ENCODE data around the gene YIPF4. TPM values are rescaled to one million over a fixed set of nuclear protein-coding genes. Genes with fewer than 3 reads are reported as not detected.
"Not testable (repeated sequence)": the region's sequence is repeated elsewhere in the genome, so short reads cannot be mapped to it uniquely, and the experiment has no call there.

The YIPF4 gene
- polyA plus RNA-seq, 6 donors from 2014 or later = 12.8 to 18.0 (median 15.9) TPM

- ATAC-seq (ENCODE audit: low read depth in 2 of 2) (peak; percentile 44 to 64), DNase-seq (peak; percentile 33)
- H3K4me3 Mint-ChIP-seq = peak overlapping the region in 7 of 8 donors; percentile 8 to 61 (median 30)
- peaks cover 0 to 1% of the 10 kb centered on the region in 2 donors for H3K36me3 Mint-ChIP-seq
- H3K27me3 Mint-ChIP-seq = no peaks in the 10 kb centered on the region
- peak overlapping the region in 5 of 6 donors; percentile 19 to 96 (median 84) for H3K27ac Mint-ChIP-seq
- H3K4me1 Mint-ChIP-seq = peaks cover 18 to 33% (median 29%) of the 10 kb centered on the region in 3 donors
- no peaks in the 10 kb centered on the region for H3K9me3 Mint-ChIP-seq
Measured at GRCh38 chr2:32262105-32262504, 15.6 kb upstream of the YIPF4 start.

- Mint-ChIP-seq H3K27ac (peak within 1 kb of the TSS; percentile 70 to 94 (median 91)), H3K36me3 (no peaks in the 10 kb centered on the region), H3K27me3 (peaks cover 0 to 3% (median 0%) of the 10 kb centered on the region in 3 donors), H3K9me3 (no peaks in the 10 kb centered on the region), H3K4me1 (peaks cover 18 to 33% (median 29%) of the 10 kb centered on the region in 3 donors), H3K4me3 (peak within 1 kb of the TSS; percentile 59 to 95 (median 80))
- peak; percentile 90 to 96 for ATAC-seq (ENCODE audit: low read depth in 2 of 2)
- peak; percentile 43 for DNase-seq
Measured at GRCh38 chr2:32264422-32265105, 13.1 kb upstream of the YIPF4 start, which contains the start of gene NLRC4. Gene NLRC4 (minus strand): TSS chr2:32264886. CDS start chr2:32256775, 8,111 bp downstream.

- Mint-ChIP-seq H3K4me3 (no peak overlapping the region), H3K36me3 (no peaks in the 10 kb centered on the region), H3K27ac (no peak overlapping the region), H3K27me3 (peaks cover 7 to 12% (median 11%) of the 10 kb centered on the region in 3 donors), H3K9me3 (no peaks in the 10 kb centered on the region), H3K4me1 (no peaks in the 10 kb centered on the region)
- ATAC-seq (ENCODE audit: low read depth in 2 of 2) = no peak
- DNase-seq = no peak
Measured at GRCh38 chr2:32271063-32271462, 6.6 kb upstream of the YIPF4 start.

- no peak for DNase-seq
- no peak for ATAC-seq (ENCODE audit: low read depth in 2 of 2)
Measured at GRCh38 chr2:32272279-32272678, 5.4 kb upstream of the YIPF4 start.

GRCh38 chr2:32274289-32274688, 3.4 kb upstream of the YIPF4 start:
- Mint-ChIP-seq H3K36me3 (peaks cover 0 to 4% of the 10 kb centered on the region in 2 donors), H3K9me3 (peaks cover 0 to 4% (median 0%) of the 10 kb centered on the region in 7 donors), H3K27ac (peak overlapping the region in 1 of 6 donors; percentile 30), H3K4me1 (peaks cover 11 to 15% (median 13%) of the 10 kb centered on the region in 3 donors), H3K4me3 (peak overlapping the region in 2 of 8 donors; percentile 6 to 33), H3K27me3 (peaks cover 7 to 11% (median 9%) of the 10 kb centered on the region in 3 donors)
- ATAC-seq (ENCODE audit: low read depth in 2 of 2) = no peak
- DNase-seq = no peak

More at GRCh38 chr2:32272279-32272678, 5.4 kb upstream of the YIPF4 start:
- Mint-ChIP-seq H3K36me3 (no peaks in the 10 kb centered on the region), H3K27me3 (peaks cover 7 to 12% (median 11%) of the 10 kb centered on the region in 3 donors), H3K9me3 (no peaks in the 10 kb centered on the region), H3K4me1 (peaks cover 1 to 3% (median 3%) of the 10 kb centered on the region in 3 donors), H3K27ac (no peak overlapping the region), H3K4me3 (no peak overlapping the region)

- peak overlapping the region in 2 of 6 donors; percentile 13 to 72 for H3K27ac Mint-ChIP-seq
- not testable (repeated sequence) for DNase-seq; H3K9me3 Mint-ChIP-seq; ATAC-seq (ENCODE audit: low read depth in 2 of 2); H3K36me3 Mint-ChIP-seq
- H3K4me1 Mint-ChIP-seq = peaks cover 11 to 25% (median 13%) of the 10 kb centered on the region in 3 donors
- H3K4me3 Mint-ChIP-seq = peak overlapping the region in 4 of 8 donors; percentile 10 to 92 (median 52)
- peaks cover 7 to 11% (median 9%) of the 10 kb centered on the region in 3 donors for H3K27me3 Mint-ChIP-seq
Measured at GRCh38 chr2:32275790-32276189, 1.9 kb upstream of the YIPF4 start.

GRCh38 chr2:32277363-32277673, 386 bp upstream of the YIPF4 start:
- H3K9me3 Mint-ChIP-seq = peaks cover 0 to 4% (median 0%) of the 10 kb centered on the region in 7 donors
- H3K27ac Mint-ChIP-seq = peak overlapping the region; percentile 98 to 99 (median 98)
- H3K4me1 Mint-ChIP-seq = peaks cover 13 to 27% (median 15%) of the 10 kb centered on the region in 3 donors
- DNase-seq = no peak
- peak overlapping the region; percentile 85 to 97 (median 92) for H3K4me3 Mint-ChIP-seq
- peaks cover 7 to 11% (median 7%) of the 10 kb centered on the region in 3 donors for H3K27me3 Mint-ChIP-seq
- H3K36me3 Mint-ChIP-seq = peaks cover 0 to 4% of the 10 kb centered on the region in 2 donors
- ATAC-seq (ENCODE audit: low read depth in 2 of 2) = no peak

GRCh38 chr2:32278478-32278853, 762 bp downstream of the YIPF4 start:
- ATAC-seq (ENCODE audit: low read depth in 2 of 2) = no peak
- Mint-ChIP-seq H3K4me1 (peaks cover 18 to 31% (median 20%) of the 10 kb centered on the region in 3 donors), H3K4me3 (peak overlapping the region; percentile 85 to 97 (median 92))

GRCh38 chr2:32284321-32284720, 6.6 kb downstream of the YIPF4 start:
- no peaks in the 10 kb centered on the region for H3K9me3 Mint-ChIP-seq
- no peaks in the 10 kb centered on the region for H3K27me3 Mint-ChIP-seq
- peak overlapping the region in 1 of 8 donors; percentile 74 for H3K4me3 Mint-ChIP-seq
- H3K4me1 Mint-ChIP-seq = peaks cover 28 to 51% (median 32%) of the 10 kb centered on the region in 3 donors
- H3K36me3 Mint-ChIP-seq = peaks cover 10 to 16% of the 10 kb centered on the region in 2 donors
- ATAC-seq (ENCODE audit: low read depth in 2 of 2) (no peak), DNase-seq (no peak)
- H3K27ac Mint-ChIP-seq = peak overlapping the region in 2 of 6 donors; percentile 16 to 49

More at GRCh38 chr2:32278478-32278853, 762 bp downstream of the YIPF4 start:
- Mint-ChIP-seq H3K36me3 (peaks cover 7 to 9% of the 10 kb centered on the region in 2 donors), H3K9me3 (peaks cover 0 to 4% (median 0%) of the 10 kb centered on the region in 7 donors), H3K27me3 (peaks cover 2 to 11% (median 7%) of the 10 kb centered on the region in 3 donors), H3K27ac (peak overlapping the region; percentile 83 to 99 (median 96))
- DNase-seq = no peak

GRCh38 chr2:32289165-32289999, 11.7 kb downstream of the YIPF4 start:
- peaks cover 15 to 27% (median 23%) of the 10 kb centered on the region in 3 donors for H3K4me1 Mint-ChIP-seq
- DNase-seq = no peak
- no peak for ATAC-seq (ENCODE audit: low read depth in 2 of 2)
- H3K36me3 Mint-ChIP-seq = peaks cover 2 to 7% of the 10 kb centered on the region in 2 donors
- H3K9me3 Mint-ChIP-seq = peaks cover 0 to 2% (median 0%) of the 10 kb centered on the region in 7 donors
- H3K4me3 Mint-ChIP-seq = no peak overlapping the region
- H3K27ac Mint-ChIP-seq = peak overlapping the region in 3 of 6 donors; percentile 39 to 42 (median 41)
- no peaks in the 10 kb centered on the region for H3K27me3 Mint-ChIP-seq

GRCh38 chr2:32290000-32290339, 12.3 kb downstream of the YIPF4 start:
- H3K4me1 Mint-ChIP-seq = peaks cover 9 to 21% (median 17%) of the 10 kb centered on the region in 3 donors
- no peaks in the 10 kb centered on the region for H3K27me3 Mint-ChIP-seq
- peaks cover 0 to 2% of the 10 kb centered on the region in 2 donors for H3K36me3 Mint-ChIP-seq
- no peak for DNase-seq
- no peak overlapping the region for H3K4me3 Mint-ChIP-seq
- ATAC-seq (ENCODE audit: low read depth in 2 of 2) = no peak
- H3K27ac Mint-ChIP-seq = no peak overlapping the region
- peaks cover 0 to 2% (median 0%) of the 10 kb centered on the region in 7 donors for H3K9me3 Mint-ChIP-seq

GRCh38 chr2:32291746-32292145, 14.0 kb downstream of the YIPF4 start:
- Mint-ChIP-seq H3K9me3 (peaks cover 0 to 2% (median 0%) of the 10 kb centered on the region in 7 donors), H3K4me3 (no peak overlapping the region), H3K27me3 (no peaks in the 10 kb centered on the region), H3K4me1 (peaks cover 8 to 15% (median 11%) of the 10 kb centered on the region in 3 donors), H3K27ac (no peak overlapping the region), H3K36me3 (peaks cover 0 to 11% of the 10 kb centered on the region in 2 donors)
- no peak for DNase-seq
- no peak for ATAC-seq (ENCODE audit: low read depth in 2 of 2)

- not testable (repeated sequence) for H3K4me3 Mint-ChIP-seq; ATAC-seq (ENCODE audit: low read depth in 2 of 2); H3K27ac Mint-ChIP-seq; DNase-seq; H3K4me1 Mint-ChIP-seq; H3K9me3 Mint-ChIP-seq; H3K27me3 Mint-ChIP-seq
- H3K36me3 Mint-ChIP-seq = peaks cover 0 to 11% of the 10 kb centered on the region in 2 donors
Measured at GRCh38 chr2:32293493-32293892, 15.8 kb downstream of the YIPF4 start.
